Thyroid gland (tissue), 4 donors: Measurements from ENCODE around the gene CD276.

ENCODE experiments used
- POLR2A ChIP-seq, 2 donors: fragments of 450-650 bp; IDR thresholded peaks; one replicate each; pipeline ENCODE4 v1.6.1; 2017; ENCODE audit warnings: antibody characterized with exemption in 2 of 2, mild to moderate bottlenecking in 2 of 2, moderate library complexity in 1 of 2
- TF ChIP-seq, protein P1 (sequence below), 6 experiments: fragments of 200-600 bp in 3 of 6; fragments of 450-650 bp in 3 of 6; sonication (generic) in 3 of 6; IDR thresholded peaks; one replicate each; pipeline ENCODE4 v1.5.1; 2016 to 2019; ENCODE audit warnings: antibody characterized with exemption in 6 of 6, mild to moderate bottlenecking in 2 of 6, inconsistent platforms in 1 of 6, moderate library complexity in 1 of 6

DNA sequence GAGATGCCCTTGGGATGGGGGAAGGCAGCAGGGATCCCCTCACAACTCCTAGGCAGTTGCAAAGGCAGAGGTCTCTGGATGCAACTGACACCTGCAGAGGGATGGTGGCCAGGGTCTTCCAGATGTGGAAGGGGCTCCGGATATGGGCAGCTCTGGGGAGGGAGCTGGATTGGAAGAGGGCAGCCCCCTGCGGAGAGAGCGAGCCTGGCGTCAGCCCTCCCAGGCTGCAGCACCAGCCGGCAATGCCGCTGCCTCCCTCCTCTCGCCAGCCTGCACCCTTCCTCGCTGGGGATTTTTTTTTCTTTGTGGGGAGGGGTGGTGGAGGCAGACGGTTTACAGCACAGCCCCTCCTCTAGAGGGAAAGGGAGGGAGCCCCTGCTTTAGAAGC lies 67.3 kb downstream of the CD276 start:
- TF ChIP-seq, protein P1, sequence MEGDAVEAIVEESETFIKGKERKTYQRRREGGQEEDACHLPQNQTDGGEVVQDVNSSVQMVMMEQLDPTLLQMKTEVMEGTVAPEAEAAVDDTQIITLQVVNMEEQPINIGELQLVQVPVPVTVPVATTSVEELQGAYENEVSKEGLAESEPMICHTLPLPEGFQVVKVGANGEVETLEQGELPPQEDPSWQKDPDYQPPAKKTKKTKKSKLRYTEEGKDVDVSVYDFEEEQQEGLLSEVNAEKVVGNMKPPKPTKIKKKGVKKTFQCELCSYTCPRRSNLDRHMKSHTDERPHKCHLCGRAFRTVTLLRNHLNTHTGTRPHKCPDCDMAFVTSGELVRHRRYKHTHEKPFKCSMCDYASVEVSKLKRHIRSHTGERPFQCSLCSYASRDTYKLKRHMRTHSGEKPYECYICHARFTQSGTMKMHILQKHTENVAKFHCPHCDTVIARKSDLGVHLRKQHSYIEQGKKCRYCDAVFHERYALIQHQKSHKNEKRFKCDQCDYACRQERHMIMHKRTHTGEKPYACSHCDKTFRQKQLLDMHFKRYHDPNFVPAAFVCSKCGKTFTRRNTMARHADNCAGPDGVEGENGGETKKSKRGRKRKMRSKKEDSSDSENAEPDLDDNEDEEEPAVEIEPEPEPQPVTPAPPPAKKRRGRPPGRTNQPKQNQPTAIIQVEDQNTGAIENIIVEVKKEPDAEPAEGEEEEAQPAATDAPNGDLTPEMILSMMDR (IDR thresholded peaks at IDR 0.05): no peak
- no peak for TF ChIP-seq POLR2A (IDR thresholded peaks at IDR 0.05)
